Nephron (organoid): ENCODE measurements around the gene GRM2.

Experiments
- H3K27ac Mint-ChIP-seq, 3 experiments: 2 replicates each; pipeline ENCODE4 v1.8.0; 2020; ENCODE audit warnings: mixed read lengths in 3 of 3, mild to moderate bottlenecking in 2 of 3, moderate library complexity in 1 of 3
- H3K27me3 Mint-ChIP-seq: 2 replicates; pipeline ENCODE4 v1.8.0; 2021; ENCODE audit warnings: low read depth, mild to moderate bottlenecking, moderate library complexity, mixed read lengths
- H3K36me3 Mint-ChIP-seq: 2 replicates; pipeline ENCODE4 v1.8.0; 2020; ENCODE audit warnings: low read depth, mixed read lengths
- H3K4me1 Mint-ChIP-seq: 2 replicates; pipeline ENCODE4 v1.8.0; 2020; ENCODE audit warnings: mixed read lengths
- H3K4me3 Mint-ChIP-seq, 3 experiments: 2 replicates each; pipeline ENCODE4 v1.8.0; 2020; ENCODE audit warnings: mild to moderate bottlenecking in 3 of 3, mixed read lengths in 3 of 3, moderate library complexity in 2 of 3
- H3K9me3 Mint-ChIP-seq: 2 replicates; pipeline ENCODE4 v1.8.0; 2020; ENCODE audit warnings: mixed read lengths
- TF ChIP-seq, protein P1 (sequence below), 3 experiments: fragments of 200-600 bp; sonication (generic); IDR thresholded peaks; one replicate each; pipeline ENCODE4 v1.5.0; 2021; ENCODE audit warnings: antibody characterized with exemption in 3 of 3; ENCODE audit not compliant: unreplicated experiment in 3 of 3

Gene GRM2

DNA sequence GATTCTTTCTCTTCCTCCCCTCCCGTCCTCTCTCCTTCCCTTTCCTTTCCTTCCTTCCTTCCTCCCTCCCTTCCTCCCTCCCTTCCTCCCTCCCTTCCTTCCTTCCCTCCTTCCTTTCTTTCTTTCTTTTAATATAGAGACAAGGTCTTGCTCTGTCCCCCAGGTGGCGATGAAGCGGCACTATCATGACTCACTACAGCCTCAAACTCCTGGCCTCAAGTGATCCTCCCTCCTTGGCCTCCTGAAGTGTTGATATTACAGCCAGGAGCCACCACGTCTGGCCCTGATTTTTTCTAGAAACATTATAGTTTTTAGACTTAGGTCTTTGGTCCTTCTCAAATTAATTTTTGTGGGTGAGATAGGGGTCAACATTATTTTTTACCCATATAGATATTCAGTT lies 15.5 kb downstream of the GRM2 start:
- Mint-ChIP-seq H3K9me3 (no peaks in the 10 kb centered on the region), H3K36me3 (no peaks in the 10 kb centered on the region), H3K27me3 (peaks cover 14% of the 10 kb centered on the region), H3K4me1 (peaks cover 9% of the 10 kb centered on the region), H3K27ac (no peak overlapping the region), H3K4me3 (no peak overlapping the region)
- TF ChIP-seq, protein P1, sequence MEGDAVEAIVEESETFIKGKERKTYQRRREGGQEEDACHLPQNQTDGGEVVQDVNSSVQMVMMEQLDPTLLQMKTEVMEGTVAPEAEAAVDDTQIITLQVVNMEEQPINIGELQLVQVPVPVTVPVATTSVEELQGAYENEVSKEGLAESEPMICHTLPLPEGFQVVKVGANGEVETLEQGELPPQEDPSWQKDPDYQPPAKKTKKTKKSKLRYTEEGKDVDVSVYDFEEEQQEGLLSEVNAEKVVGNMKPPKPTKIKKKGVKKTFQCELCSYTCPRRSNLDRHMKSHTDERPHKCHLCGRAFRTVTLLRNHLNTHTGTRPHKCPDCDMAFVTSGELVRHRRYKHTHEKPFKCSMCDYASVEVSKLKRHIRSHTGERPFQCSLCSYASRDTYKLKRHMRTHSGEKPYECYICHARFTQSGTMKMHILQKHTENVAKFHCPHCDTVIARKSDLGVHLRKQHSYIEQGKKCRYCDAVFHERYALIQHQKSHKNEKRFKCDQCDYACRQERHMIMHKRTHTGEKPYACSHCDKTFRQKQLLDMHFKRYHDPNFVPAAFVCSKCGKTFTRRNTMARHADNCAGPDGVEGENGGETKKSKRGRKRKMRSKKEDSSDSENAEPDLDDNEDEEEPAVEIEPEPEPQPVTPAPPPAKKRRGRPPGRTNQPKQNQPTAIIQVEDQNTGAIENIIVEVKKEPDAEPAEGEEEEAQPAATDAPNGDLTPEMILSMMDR (IDR thresholded peaks at IDR 0.05; ENCODE audit: unreplicated experiment in 3 of 3) = no peak

DNA sequence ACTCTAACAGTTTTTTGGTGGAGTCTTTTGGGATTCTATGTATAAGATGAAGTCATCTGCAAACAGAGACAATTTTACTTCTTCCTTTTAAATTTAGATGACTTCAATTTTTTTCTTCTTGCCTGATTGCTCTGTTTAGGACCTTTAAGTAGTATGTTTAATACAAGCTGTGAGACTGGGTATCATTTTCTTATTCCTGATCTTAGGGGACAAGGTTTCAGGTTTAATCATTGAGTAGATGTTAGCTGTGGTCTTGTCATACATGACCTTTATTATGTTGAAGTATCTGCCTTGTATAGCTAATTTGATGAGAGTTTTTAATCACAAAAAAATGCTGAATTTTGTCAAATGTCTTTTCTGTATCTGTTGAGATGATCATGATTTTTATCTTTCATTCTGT lies 20.6 kb downstream of the GRM2 start:
- no peaks in the 10 kb centered on the region for H3K9me3 Mint-ChIP-seq
- no peaks in the 10 kb centered on the region for H3K4me1 Mint-ChIP-seq
- H3K4me3 Mint-ChIP-seq = no peak overlapping the region
- TF ChIP-seq, protein P1 (IDR thresholded peaks at IDR 0.05; ENCODE audit: unreplicated experiment in 3 of 3) = no peak
- H3K27me3 Mint-ChIP-seq = peaks cover 14% of the 10 kb centered on the region
- no peak overlapping the region for H3K27ac Mint-ChIP-seq
- H3K36me3 Mint-ChIP-seq = no peaks in the 10 kb centered on the region

DNA sequence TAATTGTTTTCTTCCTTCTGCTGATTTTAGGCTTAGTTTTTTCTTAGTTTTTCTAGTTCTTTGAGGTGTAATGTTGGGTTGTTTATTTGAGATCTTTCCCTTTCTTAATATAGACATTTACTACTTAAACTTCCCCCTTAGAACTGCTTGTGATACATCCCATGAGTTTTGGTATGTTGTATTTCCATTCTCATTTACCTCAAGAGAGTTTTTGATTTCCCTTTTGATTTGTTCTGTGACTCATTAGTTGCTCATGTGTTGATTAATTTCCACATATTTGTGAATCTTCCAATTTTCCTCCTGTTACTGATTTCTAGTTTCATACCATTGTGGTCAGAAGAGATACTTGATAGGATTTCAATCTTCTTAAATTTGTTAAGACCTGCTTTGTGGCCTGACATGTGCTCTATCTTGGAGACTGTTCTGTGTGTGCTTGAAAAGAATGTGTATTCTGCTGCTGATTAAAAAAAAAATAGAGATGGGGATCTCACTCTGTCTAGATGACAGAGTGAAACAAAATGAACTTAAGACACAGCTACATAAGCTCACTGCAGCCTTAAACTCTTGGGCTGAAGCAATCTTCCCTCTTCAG lies 22.3 kb downstream of the GRM2 start:
- TF ChIP-seq, protein P1 (IDR thresholded peaks at IDR 0.05; ENCODE audit: unreplicated experiment in 3 of 3) = no peak

GRCh38 chr3:51733859-51734571 lies 27.1 kb downstream of the GRM2 start:
- Mint-ChIP-seq H3K4me3 (no peak overlapping the region), H3K36me3 (no peaks in the 10 kb centered on the region), H3K9me3 (no peaks in the 10 kb centered on the region), H3K4me1 (no peaks in the 10 kb centered on the region), H3K27me3 (peaks cover 36% of the 10 kb centered on the region), H3K27ac (no peak overlapping the region)
- TF ChIP-seq, protein P1 (IDR thresholded peaks at IDR 0.05; ENCODE audit: unreplicated experiment in 3 of 3) = no peak

More for the DNA sequence above, 22.3 kb downstream of the GRM2 start:
- H3K36me3 Mint-ChIP-seq = no peaks in the 10 kb centered on the region
- H3K27me3 Mint-ChIP-seq = peaks cover 14% of the 10 kb centered on the region
- H3K4me1 Mint-ChIP-seq = no peaks in the 10 kb centered on the region
- H3K27ac Mint-ChIP-seq = no peak overlapping the region
- H3K4me3 Mint-ChIP-seq = no peak overlapping the region
- no peaks in the 10 kb centered on the region for H3K9me3 Mint-ChIP-seq

GRCh38 chr3:51734572-51734907 lies 27.7 kb downstream of the GRM2 start:
- TF ChIP-seq, protein P1 (IDR thresholded peaks at IDR 0.05; ENCODE audit: unreplicated experiment in 3 of 3) = no peak
- no peaks in the 10 kb centered on the region for H3K9me3 Mint-ChIP-seq

GRCh38 chr3:51735039-51735438 lies 28.2 kb downstream of the GRM2 start:
- H3K36me3 Mint-ChIP-seq = no peaks in the 10 kb centered on the region
- no peak overlapping the region for H3K27ac Mint-ChIP-seq
- H3K4me1 Mint-ChIP-seq = no peaks in the 10 kb centered on the region
- peaks cover 42% of the 10 kb centered on the region for H3K27me3 Mint-ChIP-seq
- TF ChIP-seq, protein P1 (IDR thresholded peaks at IDR 0.05; ENCODE audit: unreplicated experiment in 3 of 3) = no peak
- no peaks in the 10 kb centered on the region for H3K9me3 Mint-ChIP-seq
- H3K4me3 Mint-ChIP-seq = no peak overlapping the region

More at GRCh38 chr3:51734572-51734907, 27.7 kb downstream of the GRM2 start:
- no peaks in the 10 kb centered on the region for H3K4me1 Mint-ChIP-seq
- no peak overlapping the region for H3K27ac Mint-ChIP-seq
- no peak overlapping the region for H3K4me3 Mint-ChIP-seq
- H3K27me3 Mint-ChIP-seq = peaks cover 41% of the 10 kb centered on the region
- H3K36me3 Mint-ChIP-seq = no peaks in the 10 kb centered on the region
